T follicular helper cell (primary cell): ENCODE results near the gene DROSHA.

Experiments
- DNase-seq: peaks from one replicate; pipeline ENCODE4 v3.0.0-alpha.2; 2020; ENCODE audit warnings: low read depth

DROSHA gene

GRCh38 chr5:31465291-31465690, 66.6 kb downstream of the DROSHA start:
- no peak for DNase-seq

- no peak for DNase-seq
Measured at GRCh38 chr5:31464081-31464480, 67.8 kb downstream of the DROSHA start.

GRCh38 chr5:31463351-31463750, 68.5 kb downstream of the DROSHA start:
- no peak for DNase-seq

GRCh38 chr5:31459594-31459993, 72.3 kb downstream of the DROSHA start:
- no peak for DNase-seq

- no peak for DNase-seq
Measured at GRCh38 chr5:31455172-31455571, 76.7 kb downstream of the DROSHA start.

- no peak for DNase-seq
Measured at GRCh38 chr5:31453522-31453921, 78.4 kb downstream of the DROSHA start.

GRCh38 chr5:31452314-31452713, 79.6 kb downstream of the DROSHA start:
- DNase-seq: no peak

- no peak for DNase-seq
Measured at GRCh38 chr5:31449962-31450361, 81.9 kb downstream of the DROSHA start.

GRCh38 chr5:31449174-31449573, 82.7 kb downstream of the DROSHA start:
- DNase-seq: no peak

GRCh38 chr5:31445041-31445600, 86.8 kb downstream of the DROSHA start:
- no peak for DNase-seq

GRCh38 chr5:31443572-31443971, 88.3 kb downstream of the DROSHA start:
- DNase-seq: no peak

- no peak for DNase-seq
Measured at GRCh38 chr5:31442058-31442745, 89.7 kb downstream of the DROSHA start.

GRCh38 chr5:31436851-31437250, 95.0 kb downstream of the DROSHA start:
- no peak for DNase-seq

- no peak for DNase-seq
Measured at GRCh38 chr5:31435730-31436129, 96.2 kb downstream of the DROSHA start.

GRCh38 chr5:31434898-31435297, 97.0 kb downstream of the DROSHA start:
- DNase-seq: no peak

- DNase-seq: no peak
Measured at GRCh38 chr5:31433229-31433628, 98.7 kb downstream of the DROSHA start.

- DNase-seq: no peak
Measured at GRCh38 chr5:31427724-31428309, 104.1 kb downstream of the DROSHA start.

- no peak for DNase-seq
Measured at GRCh38 chr5:31427013-31427723, 104.7 kb downstream of the DROSHA start.

- no peak for DNase-seq
Measured at GRCh38 chr5:31421806-31422586, 109.9 kb downstream of the DROSHA start.

GRCh38 chr5:31417512-31417911, 114.4 kb downstream of the DROSHA start:
- no peak for DNase-seq

GRCh38 chr5:31416547-31416946, 115.3 kb downstream of the DROSHA start:
- no peak for DNase-seq

GRCh38 chr5:31415960-31416359, 115.9 kb downstream of the DROSHA start:
- DNase-seq: no peak
